Measurements from ENCODE around the gene RNF157. TPM values are rescaled to one million over a fixed set of nuclear protein-coding genes. Genes with fewer than 3 reads are reported as not detected.
A peak's percentile ranks its signal among the peaks of the same experiment; 100 is the strongest.

Gene RNF157
- total and polyA plus RNA-seq, 9 of the 15 experiments (the other 6 are each of a cell fraction or from before 2014, with no cell fraction given): 8.1 to 31.7 (median 20.8) TPM

DNA sequence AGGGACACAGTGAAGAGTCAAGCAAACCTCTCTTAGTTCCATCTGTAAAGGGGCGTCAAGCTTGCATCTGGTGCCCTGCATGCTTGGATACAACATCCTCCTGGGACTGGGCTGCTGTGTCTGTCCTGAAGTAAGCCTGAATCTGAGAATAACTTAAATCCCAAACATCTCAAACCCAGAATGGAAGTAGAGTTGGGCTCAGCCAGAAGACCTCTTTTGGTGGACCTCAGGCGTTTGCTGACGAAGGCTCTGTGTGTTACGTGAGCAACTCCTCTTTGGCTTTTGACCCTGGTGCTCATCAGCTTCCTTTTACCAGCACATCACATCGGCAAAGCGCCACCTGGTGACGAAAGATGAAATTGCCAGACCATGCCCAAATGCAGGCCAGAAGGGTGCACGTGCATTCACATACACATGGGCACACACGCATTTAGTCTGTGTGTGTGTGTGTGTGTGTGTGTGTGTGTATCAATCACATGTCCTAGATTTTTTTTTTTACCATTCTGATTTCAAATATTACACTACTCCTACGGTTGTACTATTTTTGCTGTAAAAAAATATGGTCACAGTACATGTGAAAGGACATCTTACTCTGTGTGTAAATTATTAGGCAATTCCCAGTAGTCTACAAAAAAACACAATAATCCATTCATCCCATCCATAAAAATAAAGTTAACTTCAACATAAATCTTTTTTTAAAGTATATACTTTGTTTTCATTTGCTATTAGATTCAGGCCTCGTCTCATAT, 58.1 kb downstream of the RNF157 start (continued):
- TF ChIP-seq ZNF76 (CRISPR knock-in tag; IDR thresholded peaks at IDR 0.05; ENCODE audit: borderline replicate concordance) (no peak), SMAD4 (CRISPR knock-in tag; conservative IDR thresholded peaks at IDR 0.05) (peak; percentile 82), ERF (CRISPR knock-in tag; IDR thresholded peaks at IDR 0.05) (peak; percentile 50; the same call in 1 of the 2 replicates), CBX2 (IDR thresholded peaks at IDR 0.05; ENCODE audit: insufficient read depth, low read length, poor library complexity, severe bottlenecking) (no peak), ASH1L (IDR thresholded peaks at IDR 0.05; ENCODE audit: borderline replicate concordance, low read depth, partially characterized antibody) (no peak), ZBTB17 (CRISPR knock-in tag; IDR thresholded peaks at IDR 0.05) (no peak), TBP (optimal IDR thresholded peaks at IDR 0.05; ENCODE audit: low read depth, low read length) (no peak), ZNF175 (CRISPR knock-in tag; IDR thresholded peaks at IDR 0.05; ENCODE audit: low read depth) (peak; percentile 83; the same call in 1 of the 2 replicates), ZNF764 (CRISPR knock-in tag; IDR thresholded peaks at IDR 0.05; ENCODE audit: low read depth) (no peak), RBBP5 (IDR thresholded peaks at IDR 0.05; ENCODE audit: borderline replicate concordance, insufficient read depth, low read length, poor library complexity, severe bottlenecking) (no peak), SIN3B (IDR thresholded peaks at IDR 0.05; ENCODE audit: low read depth) (no peak), ZNF12 (CRISPR knock-in tag; IDR thresholded peaks at IDR 0.05) (no peak), SMARCB1 (IDR thresholded peaks at IDR 0.05; ENCODE audit: insufficient read length, low read depth) (no peak)
- TF ChIP-seq, protein P1, sequence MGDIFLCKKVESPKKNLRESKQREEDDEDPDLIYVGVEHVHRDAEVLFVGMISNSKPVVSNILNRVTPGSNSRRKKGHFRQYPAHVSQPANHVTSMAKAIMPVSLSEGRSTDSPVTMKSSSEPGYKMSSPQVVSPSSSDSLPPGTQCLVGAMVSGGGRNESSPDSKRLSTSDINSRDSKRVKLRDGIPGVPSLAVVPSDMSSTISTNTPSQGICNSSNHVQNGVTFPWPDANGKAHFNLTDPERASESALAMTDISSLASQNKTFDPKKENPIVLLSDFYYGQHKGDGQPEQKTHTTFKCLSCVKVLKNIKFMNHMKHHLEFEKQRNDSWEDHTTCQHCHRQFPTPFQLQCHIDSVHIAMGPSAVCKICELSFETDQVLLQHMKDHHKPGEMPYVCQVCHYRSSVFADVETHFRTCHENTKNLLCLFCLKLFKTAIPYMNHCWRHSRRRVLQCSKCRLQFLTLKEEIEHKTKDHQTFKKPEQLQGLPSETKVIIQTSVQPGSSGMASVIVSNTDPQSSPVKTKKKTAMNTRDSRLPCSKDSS (IDR thresholded peaks at IDR 0.05; ENCODE audit: low read depth, partially characterized antibody): no peak
- TF ChIP-seq, protein P2, sequence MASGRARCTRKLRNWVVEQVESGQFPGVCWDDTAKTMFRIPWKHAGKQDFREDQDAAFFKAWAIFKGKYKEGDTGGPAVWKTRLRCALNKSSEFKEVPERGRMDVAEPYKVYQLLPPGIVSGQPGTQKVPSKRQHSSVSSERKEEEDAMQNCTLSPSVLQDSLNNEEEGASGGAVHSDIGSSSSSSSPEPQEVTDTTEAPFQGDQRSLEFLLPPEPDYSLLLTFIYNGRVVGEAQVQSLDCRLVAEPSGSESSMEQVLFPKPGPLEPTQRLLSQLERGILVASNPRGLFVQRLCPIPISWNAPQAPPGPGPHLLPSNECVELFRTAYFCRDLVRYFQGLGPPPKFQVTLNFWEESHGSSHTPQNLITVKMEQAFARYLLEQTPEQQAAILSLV (tag; IDR thresholded peaks at IDR 0.05): no peak
- TF ChIP-seq, protein P3, sequence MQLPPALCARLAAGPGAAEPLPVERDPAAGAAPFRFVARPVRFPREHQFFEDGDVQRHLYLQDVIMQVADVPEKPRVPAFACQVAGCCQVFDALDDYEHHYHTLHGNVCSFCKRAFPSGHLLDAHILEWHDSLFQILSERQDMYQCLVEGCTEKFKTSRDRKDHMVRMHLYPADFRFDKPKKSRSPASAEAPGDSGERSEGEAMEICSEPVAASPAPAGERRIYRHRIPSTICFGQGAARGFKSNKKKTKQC (CRISPR knock-in tag; IDR thresholded peaks at IDR 0.05): no peak
- TF ChIP-seq, protein P4, sequence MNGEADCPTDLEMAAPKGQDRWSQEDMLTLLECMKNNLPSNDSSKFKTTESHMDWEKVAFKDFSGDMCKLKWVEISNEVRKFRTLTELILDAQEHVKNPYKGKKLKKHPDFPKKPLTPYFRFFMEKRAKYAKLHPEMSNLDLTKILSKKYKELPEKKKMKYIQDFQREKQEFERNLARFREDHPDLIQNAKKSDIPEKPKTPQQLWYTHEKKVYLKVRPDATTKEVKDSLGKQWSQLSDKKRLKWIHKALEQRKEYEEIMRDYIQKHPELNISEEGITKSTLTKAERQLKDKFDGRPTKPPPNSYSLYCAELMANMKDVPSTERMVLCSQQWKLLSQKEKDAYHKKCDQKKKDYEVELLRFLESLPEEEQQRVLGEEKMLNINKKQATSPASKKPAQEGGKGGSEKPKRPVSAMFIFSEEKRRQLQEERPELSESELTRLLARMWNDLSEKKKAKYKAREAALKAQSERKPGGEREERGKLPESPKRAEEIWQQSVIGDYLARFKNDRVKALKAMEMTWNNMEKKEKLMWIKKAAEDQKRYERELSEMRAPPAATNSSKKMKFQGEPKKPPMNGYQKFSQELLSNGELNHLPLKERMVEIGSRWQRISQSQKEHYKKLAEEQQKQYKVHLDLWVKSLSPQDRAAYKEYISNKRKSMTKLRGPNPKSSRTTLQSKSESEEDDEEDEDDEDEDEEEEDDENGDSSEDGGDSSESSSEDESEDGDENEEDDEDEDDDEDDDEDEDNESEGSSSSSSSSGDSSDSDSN (IDR thresholded peaks at IDR 0.05; ENCODE audit: borderline replicate concordance in 1 of 2, low read depth in 2 of 2, low read length in 2 of 2): no peak
- TF ChIP-seq, protein P5, sequence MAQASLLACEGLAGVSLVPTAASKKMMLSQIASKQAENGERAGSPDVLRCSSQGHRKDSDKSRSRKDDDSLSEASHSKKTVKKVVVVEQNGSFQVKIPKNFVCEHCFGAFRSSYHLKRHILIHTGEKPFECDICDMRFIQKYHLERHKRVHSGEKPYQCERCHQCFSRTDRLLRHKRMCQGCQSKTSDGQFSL (CRISPR knock-in tag; IDR thresholded peaks at IDR 0.05): no peak
- TF ChIP-seq, protein P5 (tag; IDR thresholded peaks at IDR 0.05): no peak
